ENCODE measurements around the gene IRGQ. TPM values are rescaled to one million over a fixed set of nuclear protein-coding genes. Genes with fewer than 3 reads are reported as not detected.

Gene IRGQ
- total RNA-seq, 5 donors from 2014 or later (not counting 1 experiment from before 2014, with no cell fraction given), result 17.5 to 30.2 (median 19.9) TPM

DNA sequence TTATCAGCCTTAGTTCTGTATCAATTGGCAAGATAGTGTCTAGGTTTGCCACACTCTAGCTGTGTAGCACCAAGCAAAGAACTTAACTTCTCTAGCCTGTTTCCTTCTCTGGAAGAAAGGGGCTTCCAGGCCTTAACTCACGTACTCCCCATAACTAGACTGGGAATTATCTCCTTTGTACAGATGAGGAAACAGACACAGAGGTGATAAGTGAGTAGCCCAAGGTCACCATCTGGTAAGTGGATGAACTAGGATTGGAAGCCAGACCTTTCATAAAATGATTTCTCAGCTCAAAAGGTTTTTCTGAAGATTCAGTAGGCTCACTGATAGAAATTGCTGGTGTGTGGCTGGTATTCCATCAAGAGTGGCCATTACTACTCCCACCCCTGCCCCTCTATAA is 20.4 kb upstream of the IRGQ start:
- H3K4me1 ChIP-seq (ENCODE audit: control insufficient read depth in 1 of 2, extremely low read depth in 1 of 2, insufficient read depth in 2 of 2, low read length in 2 of 2), result peaks cover 9 to 27% of the 10 kb centered on the region in 2 experiments
- Mint-ChIP-seq H3K4me1 (peaks cover 37 to 56% (median 41%) of the 10 kb centered on the region in 3 donors), H3K9me3 (no peaks in the 10 kb centered on the region), H3K27me3 (no peaks in the 10 kb centered on the region), H3K4me3 (no peak overlapping the region), H3K27ac (peak overlapping the region in 1 of 2 donors; percentile 61), H3K36me3 (peaks cover 25% of the 10 kb centered on the region)
- WGBS (ENCODE audit: insufficient coverage), result no CpG with 5 or more reads among the region's 1 CpG
- ChIA-PET CTCF (interaction anchor here in 1 of 2 donors (0.6 to 0.7 kb wide), 2 partner anchors 16 to 122 kb away, joined by 3 to 7 read pairs; no protein-coding TSS in a partner anchor), POLR2A (interaction anchor here (0.6 kb wide), 2 partner anchors 59 to 72 kb away, joined by 3 to 6 read pairs; no protein-coding TSS in a partner anchor)
- H3K36me3 ChIP-seq (ENCODE audit: control insufficient read depth in 2 of 2, extremely low read depth in 1 of 2, insufficient read depth in 1 of 2, low read length in 1 of 2), result peaks cover 20 to 26% of the 10 kb centered on the region in 2 donors
- no peaks in the 10 kb centered on the region for H3K27me3 ChIP-seq (replicated peaks in 1 of 2; ENCODE audit: control insufficient read depth in 2 of 2, extremely low read depth in 1 of 2, insufficient read depth in 2 of 2, low read length in 1 of 2)
- H3K9me3 ChIP-seq, result no peaks in the 10 kb centered on the region
- DNase-seq (no peak), ATAC-seq (replicated peaks in 1 of 4) (no peak)
- no peak overlapping the region for H3K4me3 ChIP-seq (ENCODE audit: control insufficient read depth in 1 of 2, extremely low read depth in 1 of 2, low read length in 1 of 2)
- no peak overlapping the region for H3K27ac ChIP-seq (ENCODE audit: low read length)

DNA sequence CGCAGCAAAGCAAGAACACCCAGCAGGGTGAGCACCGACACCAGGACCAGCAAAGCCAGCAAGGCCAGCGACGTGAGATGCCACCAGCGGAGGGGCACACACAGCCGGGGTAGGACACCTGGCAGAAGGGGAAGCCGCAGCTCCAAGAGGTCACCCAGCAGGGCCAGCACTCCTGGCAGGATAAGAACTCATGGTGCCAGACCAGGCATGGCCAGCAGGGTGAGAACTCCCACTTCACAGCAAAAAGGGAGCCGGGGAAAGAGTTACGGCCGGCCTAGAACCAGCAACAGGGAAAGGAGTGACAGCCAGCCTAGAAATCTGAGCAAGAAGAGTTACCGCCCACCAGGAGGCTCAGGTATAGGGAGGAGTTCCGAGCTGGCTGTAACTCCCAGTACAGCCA is 16.4 kb upstream of the IRGQ start:
- no peaks in the 10 kb centered on the region for H3K27me3 ChIP-seq (replicated peaks in 1 of 2; ENCODE audit: control insufficient read depth in 2 of 2, extremely low read depth in 1 of 2, insufficient read depth in 2 of 2, low read length in 1 of 2)
- no peak overlapping the region for H3K4me3 Mint-ChIP-seq
- H3K4me1 ChIP-seq (ENCODE audit: control insufficient read depth in 1 of 2, extremely low read depth in 1 of 2, insufficient read depth in 2 of 2, low read length in 2 of 2), result peaks cover 0 to 4% of the 10 kb centered on the region in 2 experiments
- no peak for ATAC-seq (replicated peaks in 1 of 4)
- peaks cover 33% of the 10 kb centered on the region for H3K36me3 Mint-ChIP-seq
- no peaks in the 10 kb centered on the region for H3K9me3 Mint-ChIP-seq
- no peak overlapping the region for H3K27ac Mint-ChIP-seq
- POLR2A ChIA-PET, result no interaction called here
- no peak overlapping the region for H3K4me3 ChIP-seq (ENCODE audit: control insufficient read depth in 1 of 2, extremely low read depth in 1 of 2, low read length in 1 of 2)
- peaks cover 23 to 34% of the 10 kb centered on the region in 2 donors for H3K36me3 ChIP-seq (ENCODE audit: control insufficient read depth in 2 of 2, extremely low read depth in 1 of 2, insufficient read depth in 1 of 2, low read length in 1 of 2)
- H3K4me1 Mint-ChIP-seq, result peaks cover 28 to 48% (median 29%) of the 10 kb centered on the region in 3 donors
- CTCF ChIA-PET, result no interaction called here
- WGBS (ENCODE audit: insufficient coverage), result 98% methylated on average over 8 of the region's 12 CpGs
- no peaks in the 10 kb centered on the region for H3K9me3 ChIP-seq
- no peak for DNase-seq
- no peak overlapping the region for H3K27ac ChIP-seq (ENCODE audit: low read length)
- H3K27me3 Mint-ChIP-seq, result no peaks in the 10 kb centered on the region

DNA sequence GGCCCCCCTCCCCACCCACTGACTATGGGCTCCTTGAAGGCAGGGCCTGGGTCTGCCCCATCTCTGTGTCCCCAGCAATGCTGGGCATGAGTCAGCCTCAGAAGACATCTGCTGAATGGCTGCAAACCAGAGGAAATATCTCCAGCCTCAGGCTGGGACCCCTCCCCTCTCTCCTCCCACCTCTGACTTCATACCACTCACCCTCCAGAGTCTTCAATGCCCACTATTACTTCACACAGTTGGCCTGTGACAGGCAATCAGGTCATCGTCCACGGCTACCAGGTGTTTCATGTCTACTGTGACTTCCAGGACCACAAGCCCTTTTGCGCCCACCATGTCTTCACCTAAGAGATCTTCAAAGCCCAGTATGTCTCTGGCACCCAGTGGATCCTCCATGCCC is 15.9 kb upstream of the IRGQ start, which contains the start of gene SRRM5:
SRRM5 (plus strand) TSS at position 301 of the 400 bp plus-strand sequence; CDS start at position 335, 34 bp downstream.
- Histone ChIP-seq H3K27me3 (replicated peaks in 1 of 2; ENCODE audit: control insufficient read depth in 2 of 2, extremely low read depth in 1 of 2, insufficient read depth in 2 of 2, low read length in 1 of 2) (no peaks in the 10 kb centered on the region), H3K36me3 (ENCODE audit: control insufficient read depth in 2 of 2, extremely low read depth in 1 of 2, insufficient read depth in 1 of 2, low read length in 1 of 2) (peaks cover 23 to 34% of the 10 kb centered on the region in 2 donors), H3K27ac (ENCODE audit: low read length) (no peak within 1 kb of the TSS), H3K4me1 (ENCODE audit: control insufficient read depth in 1 of 2, extremely low read depth in 1 of 2, insufficient read depth in 2 of 2, low read length in 2 of 2) (peaks cover 0 to 4% of the 10 kb centered on the region in 2 experiments), H3K4me3 (ENCODE audit: control insufficient read depth in 1 of 2, extremely low read depth in 1 of 2, low read length in 1 of 2) (no peak within 1 kb of the TSS), H3K9me3 (no peaks in the 10 kb centered on the region)
- DNase-seq (no peak), ATAC-seq (replicated peaks in 1 of 4) (no peak)
- Mint-ChIP-seq H3K27me3 (no peaks in the 10 kb centered on the region), H3K9me3 (no peaks in the 10 kb centered on the region), H3K36me3 (peaks cover 37% of the 10 kb centered on the region), H3K4me3 (no peak within 1 kb of the TSS), H3K27ac (no peak within 1 kb of the TSS), H3K4me1 (peaks cover 30 to 46% (median 30%) of the 10 kb centered on the region in 3 donors)
- ChIA-PET POLR2A (no interaction called here), CTCF (no interaction called here)
- WGBS (ENCODE audit: insufficient coverage), result 100% methylated on average over 3 of the region's 3 CpGs

DNA sequence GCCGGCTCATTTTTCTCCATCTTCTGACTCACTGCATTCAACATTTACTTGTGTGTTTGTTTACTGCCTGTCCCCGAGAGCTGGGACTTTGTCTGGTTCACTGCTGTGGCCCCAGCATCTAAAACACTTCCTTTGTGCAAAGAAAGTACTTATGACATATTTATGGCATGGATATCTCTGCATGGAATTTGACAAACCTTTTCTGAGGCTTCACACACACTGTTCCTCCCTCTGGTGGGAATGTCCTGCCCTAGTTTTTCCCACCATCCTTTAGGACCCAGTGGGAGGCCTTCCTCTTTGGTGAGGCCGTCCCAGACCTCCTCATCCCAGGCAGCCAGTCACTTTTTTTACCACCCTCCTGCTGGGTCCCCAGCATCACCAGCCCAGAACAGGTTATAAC is 14.6 kb upstream of the IRGQ start:
- no peak overlapping the region for H3K4me3 Mint-ChIP-seq
- H3K9me3 Mint-ChIP-seq, result no peaks in the 10 kb centered on the region
- no peak overlapping the region for H3K27ac ChIP-seq (ENCODE audit: low read length)
- no peaks in the 10 kb centered on the region for H3K9me3 ChIP-seq
- no peaks in the 10 kb centered on the region for H3K27me3 ChIP-seq (replicated peaks in 1 of 2; ENCODE audit: control insufficient read depth in 2 of 2, extremely low read depth in 1 of 2, insufficient read depth in 2 of 2, low read length in 1 of 2)
- WGBS (ENCODE audit: insufficient coverage), result 100% methylated on average over 1 of the region's 3 CpGs
- DNase-seq (no peak), ATAC-seq (replicated peaks in 1 of 4) (no peak)
- peak overlapping the region in 1 of 2 donors; percentile 57 for H3K27ac Mint-ChIP-seq
- no peak overlapping the region for H3K4me3 ChIP-seq (ENCODE audit: control insufficient read depth in 1 of 2, extremely low read depth in 1 of 2, low read length in 1 of 2)
- H3K4me1 ChIP-seq (ENCODE audit: control insufficient read depth in 1 of 2, extremely low read depth in 1 of 2, insufficient read depth in 2 of 2, low read length in 2 of 2), result peaks cover 0 to 4% of the 10 kb centered on the region in 2 experiments
- H3K27me3 Mint-ChIP-seq, result no peaks in the 10 kb centered on the region
- peaks cover 24 to 36% (median 27%) of the 10 kb centered on the region in 3 donors for H3K4me1 Mint-ChIP-seq
- peaks cover 39% of the 10 kb centered on the region for H3K36me3 Mint-ChIP-seq
- CTCF ChIA-PET, result no interaction called here
- peaks cover 23 to 38% of the 10 kb centered on the region in 2 donors for H3K36me3 ChIP-seq (ENCODE audit: control insufficient read depth in 2 of 2, extremely low read depth in 1 of 2, insufficient read depth in 1 of 2, low read length in 1 of 2)
- POLR2A ChIA-PET, result no interaction called here

DNA sequence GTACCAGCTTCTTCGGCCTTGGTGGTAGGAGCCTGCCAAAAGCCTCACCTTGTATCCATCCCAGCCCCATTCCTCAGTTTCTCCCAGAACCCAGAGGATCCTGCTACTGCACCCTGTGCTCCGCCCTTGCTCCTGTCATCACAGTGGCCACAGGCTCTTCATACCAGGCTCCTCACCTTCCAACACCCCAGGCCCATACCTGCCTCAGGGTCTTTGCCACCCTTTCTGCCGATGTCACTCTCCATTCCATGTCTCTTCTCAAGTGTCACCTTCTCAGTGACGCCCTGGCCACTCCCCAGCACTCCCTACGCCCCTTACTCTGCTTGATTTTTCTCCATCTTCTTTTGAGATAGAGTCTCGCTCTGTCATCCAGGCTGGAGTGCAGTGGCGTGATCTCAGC is 13.9 kb upstream of the IRGQ start:
- H3K27ac Mint-ChIP-seq, result peak overlapping the region in 1 of 2 donors; percentile 61
- H3K4me3 Mint-ChIP-seq, result no peak overlapping the region
- no peaks in the 10 kb centered on the region for H3K27me3 ChIP-seq (replicated peaks in 1 of 2; ENCODE audit: control insufficient read depth in 2 of 2, extremely low read depth in 1 of 2, insufficient read depth in 2 of 2, low read length in 1 of 2)
- no peak overlapping the region for H3K4me3 ChIP-seq (ENCODE audit: control insufficient read depth in 1 of 2, extremely low read depth in 1 of 2, low read length in 1 of 2)
- DNase-seq, result no peak
- H3K4me1 Mint-ChIP-seq, result peaks cover 24 to 35% (median 26%) of the 10 kb centered on the region in 3 donors
- ATAC-seq (replicated peaks in 1 of 4), result no peak
- H3K9me3 ChIP-seq, result no peaks in the 10 kb centered on the region
- no peaks in the 10 kb centered on the region for H3K27me3 Mint-ChIP-seq
- no peaks in the 10 kb centered on the region for H3K9me3 Mint-ChIP-seq
- no peak overlapping the region for H3K27ac ChIP-seq (ENCODE audit: low read length)
- H3K4me1 ChIP-seq (ENCODE audit: control insufficient read depth in 1 of 2, extremely low read depth in 1 of 2, insufficient read depth in 2 of 2, low read length in 2 of 2), result peaks cover 0 to 4% of the 10 kb centered on the region in 2 experiments
- 90% methylated on average over 6 of the region's 7 CpGs for WGBS (ENCODE audit: insufficient coverage)
- peaks cover 23 to 38% of the 10 kb centered on the region in 2 donors for H3K36me3 ChIP-seq (ENCODE audit: control insufficient read depth in 2 of 2, extremely low read depth in 1 of 2, insufficient read depth in 1 of 2, low read length in 1 of 2)
- ChIA-PET POLR2A (no interaction called here), CTCF (interaction anchor here in 1 of 2 donors (0.7 kb wide), 1 partner anchor 55 kb away, joined by 4 read pairs; no protein-coding TSS in a partner anchor)
- peaks cover 39% of the 10 kb centered on the region for H3K36me3 Mint-ChIP-seq

DNA sequence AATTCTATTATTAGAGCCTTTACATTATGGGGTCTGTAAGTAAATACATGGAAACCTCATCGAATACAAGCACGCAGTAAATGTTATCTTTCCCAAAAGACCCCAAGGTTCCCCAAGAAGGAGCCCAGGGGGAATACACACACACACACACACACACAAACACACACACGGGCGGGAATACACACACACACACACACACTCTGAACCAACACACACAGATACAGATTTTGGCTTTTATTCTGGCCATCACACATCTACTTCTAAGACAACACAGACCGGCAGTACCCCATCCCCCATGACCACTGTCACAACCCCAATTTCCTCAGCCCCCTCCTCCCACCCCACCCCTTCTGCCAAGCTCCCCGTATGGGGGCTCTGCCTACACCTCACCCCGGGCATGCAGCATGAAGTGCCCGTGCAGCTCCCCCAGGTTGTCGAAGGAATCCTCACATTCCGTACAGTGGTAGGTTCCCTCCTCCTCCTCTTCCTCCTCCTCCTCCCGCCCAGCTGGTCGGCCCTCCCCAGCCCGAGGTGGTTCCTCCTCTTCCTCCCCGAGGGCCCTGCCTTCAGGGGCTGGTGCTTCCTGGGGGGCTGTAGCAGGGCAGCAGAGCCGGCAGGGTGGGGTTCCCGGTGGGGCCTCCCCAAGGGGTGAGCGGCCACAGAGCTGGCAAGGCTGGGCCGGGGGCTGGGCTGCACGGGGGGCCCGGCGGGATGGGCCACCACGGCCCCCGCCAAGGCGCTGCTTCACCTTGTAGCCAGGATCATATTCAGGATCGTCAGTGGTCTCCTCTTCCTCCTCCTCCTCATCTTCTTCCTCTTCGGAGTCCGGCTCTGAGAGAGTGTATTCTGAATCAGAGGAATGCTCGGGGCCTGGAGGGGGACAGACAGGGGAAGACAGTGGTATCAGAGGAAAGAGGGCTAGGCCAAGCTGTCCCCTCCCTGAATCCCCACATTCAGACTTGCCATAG is 11.6 kb upstream of the IRGQ start:
- peak in 2 of 4 experiments; percentile 17 to 46 for ATAC-seq (replicated peaks in 1 of 4)
- Histone ChIP-seq H3K4me1 (ENCODE audit: control insufficient read depth in 1 of 2, extremely low read depth in 1 of 2, insufficient read depth in 2 of 2, low read length in 2 of 2) (peaks cover 0 to 4% of the 10 kb centered on the region in 2 experiments), H3K27me3 (replicated peaks in 1 of 2; ENCODE audit: control insufficient read depth in 2 of 2, extremely low read depth in 1 of 2, insufficient read depth in 2 of 2, low read length in 1 of 2) (no peaks in the 10 kb centered on the region), H3K9me3 (no peaks in the 10 kb centered on the region), H3K36me3 (ENCODE audit: control insufficient read depth in 2 of 2, extremely low read depth in 1 of 2, insufficient read depth in 1 of 2, low read length in 1 of 2) (peaks cover 10 to 25% of the 10 kb centered on the region in 2 donors), H3K27ac (ENCODE audit: low read length) (no peak overlapping the region), H3K4me3 (ENCODE audit: control insufficient read depth in 1 of 2, extremely low read depth in 1 of 2, low read length in 1 of 2) (no peak overlapping the region)
- DNase-seq, result no peak
- Mint-ChIP-seq H3K4me1 (peaks cover 14 to 18% (median 14%) of the 10 kb centered on the region in 3 donors), H3K27ac (peak overlapping the region; percentile 36 to 68), H3K36me3 (peaks cover 20% of the 10 kb centered on the region), H3K4me3 (no peak overlapping the region), H3K9me3 (no peaks in the 10 kb centered on the region), H3K27me3 (no peaks in the 10 kb centered on the region)
- ChIA-PET CTCF (no interaction called here), POLR2A (interaction anchor here in 1 of 2 donors (0.5 kb wide), 1 partner anchor 111 kb away, joined by 4 read pairs; no protein-coding TSS in a partner anchor)
- 61% methylated on average over 11 of the region's 28 CpGs for WGBS (ENCODE audit: insufficient coverage)

All from T-cell (primary cell).